HG03139 (cell line): ENCODE results near the gene ZBTB7C.
"Not testable (repeated sequence)": the region's sequence is repeated elsewhere in the genome, so short reads cannot be mapped to it uniquely, and the experiment has no call there.

ENCODE experiments used
- ATAC-seq: cut with Tn5 transposase; IDR thresholded peaks from one replicate; pipeline ENCODE4 v1.9.1; 2021; ENCODE audit not compliant: unreplicated experiment

The ZBTB7C gene

GRCh38 chr18:48408727-48409590 is at the start of gene ZBTB7C:
Gene ZBTB7C (minus strand): TSS chr18:48409383.
- no peak for ATAC-seq

GRCh38 chr18:48456838-48457237 is 47.7 kb upstream of the ZBTB7C start:
- ATAC-seq: no peak

- ATAC-seq: no peak
These were observed 46.6 kb upstream of the ZBTB7C start for GRCh38 chr18:48455555-48456478.

DNA sequence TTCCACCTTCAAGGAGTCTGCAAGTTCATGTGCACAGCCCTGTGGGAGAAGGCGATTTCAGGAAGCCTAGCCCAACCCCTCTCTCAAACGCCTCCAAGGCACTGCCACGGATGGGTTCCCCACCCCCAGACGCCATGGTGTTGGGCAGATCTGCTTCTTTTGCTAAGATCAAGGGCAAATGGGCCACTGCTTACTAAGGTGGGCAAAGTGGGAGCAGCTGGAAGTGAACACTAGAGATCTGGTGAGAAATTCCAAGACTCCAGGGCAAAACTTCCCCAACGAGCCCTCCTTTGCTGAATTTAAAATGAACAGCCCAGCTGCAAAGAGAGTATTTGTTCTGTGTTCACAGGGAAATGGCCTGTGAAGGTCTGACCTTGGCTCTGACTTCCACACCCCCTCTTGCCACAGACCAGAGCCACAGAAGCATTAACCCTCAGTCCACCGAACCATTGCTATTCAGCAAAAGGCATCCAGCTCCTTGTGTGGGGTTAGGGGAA is 45.1 kb upstream of the ZBTB7C start:
- ATAC-seq: no peak

DNA sequence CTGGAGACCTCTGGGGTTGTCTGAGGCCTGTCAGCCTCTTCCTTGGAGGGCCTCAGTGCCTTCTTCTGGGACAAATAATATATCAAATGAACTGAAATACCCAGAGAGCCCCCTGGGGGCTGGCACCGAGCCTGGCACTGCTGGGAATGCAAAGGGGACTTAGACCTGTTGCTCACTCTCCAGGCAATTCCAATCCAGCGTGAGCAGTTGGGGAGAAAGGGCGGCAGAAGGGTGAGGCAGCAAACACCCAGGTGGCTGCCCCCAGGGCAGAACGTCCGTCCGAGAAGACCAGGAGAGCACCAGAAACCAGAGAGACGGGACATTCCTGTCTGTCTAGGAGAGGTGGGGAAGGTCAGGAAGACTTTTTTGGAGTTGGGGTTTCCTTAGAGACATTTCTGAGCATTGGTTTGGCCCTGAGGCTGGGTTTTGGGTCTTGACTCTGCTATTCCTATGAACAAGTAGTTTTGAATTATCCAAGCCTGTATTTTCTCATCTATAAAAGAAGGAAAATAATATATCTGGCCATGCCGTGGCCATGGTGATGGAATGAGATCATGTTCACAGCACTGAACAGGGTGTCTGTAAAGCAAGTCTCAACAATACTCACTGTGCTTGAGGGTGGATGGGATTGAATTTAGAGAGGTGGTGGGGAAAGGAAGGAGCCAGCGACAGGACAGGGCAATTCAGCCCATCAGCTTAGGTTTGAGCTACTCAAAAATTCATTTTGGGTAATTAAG is 44.3 kb upstream of the ZBTB7C start:
- ATAC-seq: no peak

DNA sequence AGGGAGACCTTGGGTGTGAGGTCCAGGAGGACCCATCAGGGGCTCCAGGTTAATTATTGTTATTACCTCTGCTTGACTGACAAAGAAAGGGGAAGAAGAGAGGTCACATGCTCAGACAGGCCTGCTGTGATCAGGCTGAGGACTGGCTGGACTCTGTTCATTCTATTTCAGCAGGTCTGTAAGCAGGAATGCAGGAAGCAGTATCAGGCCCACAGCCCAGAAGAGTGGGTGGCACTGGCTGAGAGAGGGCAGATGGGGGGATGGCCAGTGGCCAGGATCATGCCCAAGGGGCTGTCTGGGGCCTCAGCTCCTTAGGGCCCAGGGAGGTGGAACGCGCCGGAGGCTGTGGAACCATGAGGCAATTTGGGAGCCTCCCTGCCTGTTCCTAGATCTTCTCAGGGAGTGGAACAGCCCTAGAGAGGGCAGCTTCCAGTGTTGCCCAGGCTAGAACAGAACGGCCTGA is 43.7 kb upstream of the ZBTB7C start:
- ATAC-seq: no peak

- no peak for ATAC-seq
These were observed 41.5 kb upstream of the ZBTB7C start for GRCh38 chr18:48450685-48451084.

- ATAC-seq: no peak
These were observed 37.5 kb upstream of the ZBTB7C start for GRCh38 chr18:48446582-48447225.

DNA sequence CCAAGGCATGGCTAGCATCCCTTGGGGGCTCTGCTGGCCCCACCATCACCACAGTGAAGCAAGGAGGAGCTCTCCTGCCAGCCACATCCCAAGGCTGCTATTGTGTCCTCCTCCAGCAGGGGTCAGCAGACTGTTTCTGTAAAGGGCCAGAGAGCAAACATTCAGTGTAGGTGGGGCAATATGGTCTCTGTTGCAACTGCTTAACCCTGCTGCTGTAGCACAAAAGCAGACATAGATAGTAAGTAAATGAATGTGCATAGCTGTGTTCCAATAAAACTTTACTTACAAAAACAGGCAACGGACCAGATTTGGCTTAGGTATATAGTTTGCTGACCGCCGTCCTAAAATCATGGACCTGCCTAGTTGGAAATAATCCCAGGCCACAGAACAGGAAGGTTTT is 36.4 kb upstream of the ZBTB7C start:
- ATAC-seq: peak; percentile 69

DNA sequence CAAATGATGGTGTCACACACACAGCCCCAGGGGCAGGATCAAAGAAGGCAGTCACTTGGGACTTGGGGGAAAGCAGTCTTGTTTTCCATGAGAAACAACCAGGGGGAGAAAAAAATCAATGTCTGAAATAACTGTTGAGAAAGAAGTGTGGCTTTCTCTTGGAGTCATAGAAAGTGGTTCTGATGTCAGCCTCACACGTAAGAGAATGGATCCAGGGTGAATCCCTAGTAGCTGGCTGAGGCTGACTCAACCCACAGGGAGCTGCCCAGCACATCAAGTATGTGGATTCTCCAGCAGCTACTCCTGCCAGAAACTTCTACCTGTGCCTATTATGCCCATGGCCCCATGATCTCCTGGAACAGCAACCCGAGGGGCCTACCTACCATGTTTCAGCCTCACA is 33.6 kb upstream of the ZBTB7C start:
- no peak for ATAC-seq

GRCh38 chr18:48441405-48441881 is 32.3 kb upstream of the ZBTB7C start:
- no peak for ATAC-seq

- no peak for ATAC-seq
These were observed 31.7 kb upstream of the ZBTB7C start for GRCh38 chr18:48440924-48441323.

DNA sequence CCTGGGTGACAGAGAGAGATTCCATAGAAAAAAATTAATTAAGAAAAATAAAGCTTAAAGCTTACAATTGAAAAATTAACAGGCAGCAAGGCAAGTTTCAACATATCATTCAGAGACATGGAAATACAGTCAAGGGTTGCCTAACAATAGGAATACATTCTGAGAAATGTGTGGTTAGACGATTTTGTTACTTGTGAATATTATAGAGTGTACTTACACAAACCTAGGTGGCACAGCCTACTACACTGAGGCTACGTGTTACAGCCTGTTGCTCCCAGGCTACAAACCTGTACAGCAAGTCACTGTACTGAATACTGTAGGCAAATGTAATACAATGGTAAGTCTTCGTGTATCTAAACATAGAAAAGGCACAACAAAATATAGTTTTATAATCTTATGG is 27.7 kb upstream of the ZBTB7C start:
- ATAC-seq: no peak

DNA sequence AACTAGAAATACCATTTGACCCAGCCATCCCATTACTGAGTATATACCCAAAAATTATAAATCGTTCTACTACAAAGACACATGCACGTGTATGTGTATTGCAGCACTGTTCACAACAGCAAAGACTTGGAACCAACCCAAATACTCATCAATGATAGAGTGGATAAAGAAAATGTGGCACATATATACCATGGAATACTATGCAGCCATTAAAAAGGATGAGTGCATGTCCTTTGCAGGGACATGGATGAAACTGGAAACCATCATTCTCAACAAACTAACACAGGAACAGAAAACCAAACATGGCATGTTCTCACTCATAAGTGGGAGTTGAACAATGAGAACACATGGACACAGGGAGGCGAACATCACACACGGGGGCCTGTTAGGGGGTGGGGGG is 25.2 kb upstream of the ZBTB7C start:
- not testable (repeated sequence) for ATAC-seq

GRCh38 chr18:48433541-48433940 is 24.4 kb upstream of the ZBTB7C start:
- no peak for ATAC-seq

DNA sequence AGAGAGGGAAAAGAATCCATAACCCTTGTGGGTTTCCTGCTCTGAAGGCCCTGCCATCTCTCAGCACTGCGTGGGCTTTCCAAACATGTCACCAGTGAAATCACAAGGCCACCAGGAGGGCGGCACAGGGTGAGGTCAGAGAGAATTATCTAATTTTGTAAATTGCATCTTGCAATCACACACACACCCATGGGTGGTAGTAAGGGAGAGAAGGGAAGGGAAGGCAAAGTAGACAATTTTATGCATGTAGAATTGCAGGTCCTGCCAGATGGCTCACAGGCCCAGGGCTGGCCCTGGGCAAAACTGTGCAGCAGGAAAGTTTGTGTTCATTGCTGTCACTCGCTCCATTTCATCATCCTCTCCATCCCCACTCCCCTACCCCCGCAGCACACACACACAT is 21.0 kb upstream of the ZBTB7C start:
- ATAC-seq: no peak

GRCh38 chr18:48428475-48429177 is 19.4 kb upstream of the ZBTB7C start:
- ATAC-seq: no peak

- ATAC-seq: no peak
These were observed 13.8 kb upstream of the ZBTB7C start for GRCh38 chr18:48422947-48423378.

GRCh38 chr18:48419277-48420022 is 10.3 kb upstream of the ZBTB7C start:
- no peak for ATAC-seq
